ENCODE data around the gene TXNRD2.

- TF ChIP-seq CTCF (IDR thresholded peaks at IDR 0.05) (no peak), EZH2 (IDR thresholded peaks at IDR 0.05; ENCODE audit: borderline replicate concordance, insufficient read depth, low read depth, low read length, poor library complexity, severe bottlenecking) (no peak)
Observed at GRCh38 chr22:19969141-19969928, 27.7 kb upstream of the TXNRD2 start.
